Stimulated activated naive CD4-positive, alpha-beta T cell treated with Interleukin-2 at 50 U/mL for 16 hours (primary cell): Measurements from ENCODE around the gene SPECC1.
"Not testable (repeated sequence)": the region's sequence is repeated elsewhere in the genome, so short reads cannot be mapped to it uniquely, and the experiment has no call there.

ENCODE experiments used
- DNase-seq: peaks from one replicate; lab custom pipeline; 2025; lab: John Stamatoyannopoulos, UW

SPECC1 gene

DNA sequence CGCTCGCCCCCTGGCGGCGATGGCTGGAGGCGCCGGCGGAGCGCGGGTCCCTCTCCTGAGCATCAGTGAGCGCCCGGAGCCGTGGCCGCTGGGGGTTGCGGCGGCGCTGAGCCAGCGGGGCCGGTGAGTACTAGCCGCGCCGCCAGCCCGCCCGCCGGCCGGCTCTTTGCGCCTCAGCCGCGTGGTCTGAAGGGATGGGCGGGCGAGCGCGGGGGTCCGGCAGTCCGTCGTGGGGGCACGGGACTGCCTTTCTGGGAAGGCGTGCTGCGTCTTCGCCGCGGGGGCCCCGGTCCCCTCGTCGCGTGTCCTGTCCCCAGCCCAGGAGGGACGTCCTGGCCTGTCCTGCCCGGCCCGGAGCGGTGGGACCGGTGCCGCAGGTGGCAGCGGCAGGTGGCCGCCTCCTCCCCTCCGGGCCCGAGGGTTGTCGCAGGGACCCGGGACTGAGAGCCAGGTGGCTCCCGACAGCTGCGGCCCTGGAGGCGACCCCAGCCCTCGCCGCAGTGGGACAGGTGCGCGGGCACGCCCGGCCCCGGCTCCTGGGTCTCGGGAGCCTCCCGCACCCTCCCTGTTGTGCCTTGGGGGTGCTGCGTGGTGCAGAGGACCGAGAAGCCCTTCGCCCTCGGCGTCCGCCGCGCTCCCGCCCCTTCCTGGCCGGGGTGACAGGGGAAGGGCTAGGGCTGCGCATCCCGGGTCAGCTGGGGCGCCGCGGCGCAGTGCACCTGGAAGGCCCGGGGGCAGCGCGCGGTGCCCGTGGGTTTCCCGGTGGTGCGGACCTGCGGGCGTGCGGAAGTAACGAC lies at the start of gene SPECC1:
Gene SPECC1, plus strand, starts transcription at position 58 of the 797 bp plus-strand sequence. CDS start 87,293 bp downstream, outside the sequence.
- DNase-seq, result peak; percentile 70

DNA sequence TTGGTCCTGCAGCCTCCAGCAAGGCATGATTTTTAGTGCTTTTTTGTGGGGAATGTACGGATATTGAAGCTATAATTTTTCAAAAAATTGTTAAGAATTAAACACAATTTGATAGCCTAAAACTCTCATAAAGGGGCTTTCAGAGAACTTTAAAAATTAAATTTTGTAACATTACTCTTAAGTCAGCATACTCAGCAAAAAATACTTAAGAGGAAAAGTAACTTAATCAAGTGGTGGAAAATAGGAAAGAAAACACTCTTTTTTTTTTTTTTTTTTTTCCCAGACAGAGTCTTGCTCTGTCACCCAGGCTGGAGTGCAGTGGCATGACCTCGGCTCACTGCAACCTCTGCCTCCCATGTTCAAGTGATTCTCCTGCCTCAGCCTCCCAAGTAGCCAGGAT lies 46.2 kb upstream of the SPECC1 start:
- DNase-seq, result not testable (repeated sequence)

DNA sequence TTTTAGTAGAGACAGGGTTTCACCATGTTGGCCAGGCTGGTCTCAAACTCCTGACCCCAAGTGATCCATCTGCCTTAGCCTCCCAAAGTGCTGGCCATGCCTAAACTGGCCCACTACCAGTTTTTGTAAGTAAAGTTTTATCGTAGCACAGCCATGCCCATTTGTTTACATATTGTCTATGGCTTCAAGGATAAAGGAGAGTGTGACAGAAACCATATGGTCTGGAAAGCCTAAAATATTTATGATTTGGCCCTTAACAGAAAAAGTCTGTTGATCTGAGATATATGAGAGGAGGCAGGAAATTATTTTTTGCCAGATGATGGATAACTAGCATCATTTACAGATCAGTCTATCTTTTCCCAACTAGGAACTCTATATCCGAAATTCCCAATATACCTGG lies 36.0 kb upstream of the SPECC1 start:
- DNase-seq, result no peak

- no peak for DNase-seq
Measured at GRCh38 chr17:19975601-19976000, 33.6 kb upstream of the SPECC1 start.

DNA sequence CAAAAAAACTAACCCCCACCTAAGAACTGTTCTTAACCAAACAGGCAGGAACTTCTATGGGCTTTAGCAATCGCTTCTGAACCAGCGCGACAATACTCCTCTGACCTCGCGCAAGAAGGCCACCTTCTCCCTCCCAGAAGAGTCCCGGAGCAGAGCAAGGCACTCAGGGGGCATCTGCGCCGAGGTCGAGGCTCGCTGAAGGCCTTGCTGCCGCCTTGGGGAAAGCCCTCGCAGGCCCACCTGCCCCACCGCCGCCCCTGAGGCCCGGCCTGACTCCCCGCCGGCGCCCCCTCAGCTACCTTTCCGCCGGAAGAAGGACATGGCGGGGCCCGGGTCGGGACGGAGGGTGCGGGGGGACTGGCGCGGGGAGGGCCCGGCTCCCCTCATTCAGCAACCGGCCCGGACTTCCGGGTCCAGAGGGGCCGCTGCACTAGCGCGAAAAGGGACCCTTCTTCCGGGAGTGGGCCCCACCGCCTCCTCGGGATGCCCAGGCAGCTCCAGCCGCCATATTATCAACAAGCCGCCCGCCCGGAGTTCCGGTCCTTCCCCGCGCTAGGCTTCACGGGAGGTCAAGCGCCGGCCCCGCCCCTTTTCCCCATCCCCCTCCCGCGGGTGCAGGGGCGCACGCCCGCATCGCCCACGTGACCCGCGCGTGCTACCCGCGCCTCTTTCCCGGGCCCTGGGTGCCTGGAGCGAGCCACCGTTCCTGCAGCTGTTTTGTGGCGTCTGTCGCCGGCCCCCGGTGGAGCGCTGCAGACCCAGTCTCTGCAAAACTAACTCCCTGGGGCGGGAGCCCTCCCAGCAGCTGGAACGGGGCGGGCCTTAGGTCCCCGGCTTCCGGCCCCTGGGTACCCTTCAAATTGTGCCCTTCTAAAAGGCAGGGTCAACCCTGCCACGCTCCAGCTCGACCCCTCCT lies 31.6 kb upstream of the SPECC1 start, which contains the start of gene AKAP10:
Gene AKAP10, minus strand, starts transcription at position 536 of the 916 bp plus-strand sequence. Its CDS starts 149 bp downstream, at position 387.
- DNase-seq, result peak; percentile 93

- peak; percentile 20 for DNase-seq
Measured at GRCh38 chr17:19978209-19978802, 30.9 kb upstream of the SPECC1 start.

GRCh38 chr17:19978805-19979211 lies 30.4 kb upstream of the SPECC1 start:
- no peak for DNase-seq

DNA sequence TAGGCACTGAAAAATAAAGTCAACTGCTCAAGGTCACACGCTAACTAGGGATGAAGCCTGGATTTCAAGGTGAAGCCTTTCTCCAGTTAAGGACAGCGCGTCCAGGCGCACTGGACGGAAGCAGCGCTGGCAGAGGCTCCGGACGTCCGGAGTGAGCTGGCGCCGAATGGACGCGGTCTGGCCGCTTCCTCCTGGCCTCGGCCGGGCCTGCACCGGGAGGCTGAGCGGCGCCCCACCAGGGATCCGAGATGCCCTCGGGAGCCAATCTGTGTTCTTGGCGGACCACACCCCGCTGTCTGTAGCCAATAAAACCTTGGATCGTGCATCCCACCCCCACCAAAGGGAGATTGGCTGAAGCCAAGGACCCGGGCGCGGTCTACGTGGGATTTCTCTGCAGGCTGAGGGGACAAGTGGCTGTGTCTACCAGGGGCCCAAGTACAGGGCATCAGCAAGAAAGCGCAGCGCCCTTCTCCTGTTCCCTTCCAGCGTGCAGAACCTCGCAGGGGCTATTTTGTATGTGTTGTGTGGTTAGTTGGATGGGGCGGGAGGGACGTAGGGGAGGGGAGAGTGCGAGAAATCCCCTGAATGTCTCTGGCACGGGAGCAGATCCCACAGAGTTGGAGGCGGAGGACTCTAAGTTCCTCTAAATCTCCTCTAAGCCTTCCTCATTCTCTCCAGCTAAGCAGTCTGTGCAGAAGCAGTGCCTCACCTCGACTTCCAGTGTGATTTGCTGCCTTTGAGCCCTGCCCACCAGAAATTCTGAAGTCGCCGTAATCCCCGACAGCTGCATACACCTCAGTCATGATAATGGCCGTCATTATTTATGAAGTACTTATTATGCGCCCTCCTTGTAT lies 29.0 kb upstream of the SPECC1 start:
- no peak for DNase-seq

GRCh38 chr17:19986941-19987861 lies 22.0 kb upstream of the SPECC1 start:
- no peak for DNase-seq

- DNase-seq, result no peak
Measured at GRCh38 chr17:19987897-19988296, 21.3 kb upstream of the SPECC1 start.

DNA sequence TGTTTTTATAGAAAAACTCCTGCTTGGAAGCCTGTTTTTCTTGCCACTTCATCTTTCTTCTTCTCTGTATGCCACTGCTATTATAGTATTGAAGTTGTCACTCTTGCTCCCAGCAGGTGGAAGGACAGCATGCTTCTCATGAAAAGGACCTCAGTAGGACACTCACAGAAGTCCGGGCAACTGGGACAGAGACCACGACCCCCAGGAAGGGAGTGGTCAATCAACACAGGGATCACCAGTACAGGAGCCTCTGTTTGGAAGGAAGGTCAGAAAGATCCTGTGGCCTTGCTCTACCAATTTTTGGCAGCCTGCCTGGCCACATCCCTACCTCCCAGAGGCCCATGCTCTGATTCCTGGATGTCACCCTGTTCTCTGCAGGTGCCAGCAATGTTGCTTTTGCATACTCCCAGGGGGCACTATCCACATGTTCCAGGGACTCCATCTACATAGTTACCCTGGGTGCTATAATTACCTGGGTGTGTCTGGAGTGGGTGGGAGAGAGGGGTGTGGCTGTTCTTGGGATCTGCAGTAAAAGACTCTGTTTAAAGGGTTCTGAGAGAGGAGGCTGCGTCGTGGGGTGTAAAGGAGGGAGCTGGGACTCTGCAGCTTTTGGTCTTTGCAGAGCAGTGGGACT lies 17.8 kb upstream of the SPECC1 start:
- DNase-seq, result no peak

DNA sequence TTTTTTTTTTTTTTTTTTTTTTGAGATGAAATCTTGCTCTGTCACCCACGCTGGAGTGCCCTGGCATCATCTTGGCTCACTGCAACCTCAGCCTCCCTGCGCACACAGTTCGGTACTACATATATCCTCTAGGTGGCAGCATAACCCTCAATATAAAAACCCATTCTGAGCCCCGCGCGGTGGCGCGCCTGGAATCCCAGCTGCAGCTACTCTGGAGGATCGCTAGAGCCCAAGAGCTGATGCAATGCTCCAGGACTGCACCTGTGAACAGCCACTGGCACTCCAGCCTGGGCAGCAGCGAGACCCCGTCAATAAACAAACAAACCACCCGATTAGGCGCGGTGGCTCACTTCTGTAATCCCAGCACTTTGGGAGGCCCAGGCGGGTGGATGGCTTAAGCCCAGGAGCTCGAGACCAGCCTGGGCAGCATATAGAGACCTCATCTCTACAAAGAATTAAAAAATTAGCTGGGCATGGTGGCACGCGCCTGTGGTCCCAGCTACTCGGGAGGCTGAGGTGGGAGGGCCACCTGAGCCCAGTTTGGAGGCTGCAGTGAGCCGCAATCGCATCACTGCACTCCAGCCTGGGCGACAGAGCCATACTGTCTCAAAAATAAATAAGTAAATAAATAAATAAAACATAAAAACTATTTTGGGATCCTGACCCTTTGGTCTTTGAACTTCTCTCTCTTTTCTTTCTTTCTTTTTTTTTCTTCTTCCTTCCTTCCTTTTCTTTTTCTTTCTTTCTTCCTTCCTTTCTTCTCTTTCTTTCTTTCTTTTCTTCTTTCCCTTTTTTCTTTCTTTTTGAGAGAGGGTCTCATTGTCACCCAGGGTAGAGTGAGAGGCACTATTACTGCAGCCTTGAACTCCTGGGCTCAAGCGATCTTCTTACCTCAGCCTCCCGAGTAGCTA lies 16.1 kb upstream of the SPECC1 start:
- DNase-seq, result peak; percentile 59

DNA sequence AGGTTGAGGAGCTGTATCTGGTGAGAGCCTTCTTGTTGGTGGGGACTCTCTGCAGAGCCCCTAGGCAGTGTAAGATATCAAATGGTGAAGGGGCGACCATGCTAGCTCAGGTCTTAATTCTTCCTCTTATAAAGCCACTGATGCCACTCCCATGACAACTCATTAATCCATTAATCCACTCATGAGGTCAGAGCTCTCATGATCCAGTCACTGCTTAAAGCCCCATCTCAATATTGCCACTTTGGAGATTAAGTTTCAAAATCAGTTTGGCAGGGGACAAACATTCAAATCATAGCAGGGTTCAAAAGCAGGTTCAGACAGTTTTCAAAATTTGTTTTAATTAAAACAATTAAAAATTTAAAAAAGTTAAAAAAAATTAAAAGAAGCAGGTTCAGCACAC lies 13.1 kb upstream of the SPECC1 start:
- no peak for DNase-seq

DNA sequence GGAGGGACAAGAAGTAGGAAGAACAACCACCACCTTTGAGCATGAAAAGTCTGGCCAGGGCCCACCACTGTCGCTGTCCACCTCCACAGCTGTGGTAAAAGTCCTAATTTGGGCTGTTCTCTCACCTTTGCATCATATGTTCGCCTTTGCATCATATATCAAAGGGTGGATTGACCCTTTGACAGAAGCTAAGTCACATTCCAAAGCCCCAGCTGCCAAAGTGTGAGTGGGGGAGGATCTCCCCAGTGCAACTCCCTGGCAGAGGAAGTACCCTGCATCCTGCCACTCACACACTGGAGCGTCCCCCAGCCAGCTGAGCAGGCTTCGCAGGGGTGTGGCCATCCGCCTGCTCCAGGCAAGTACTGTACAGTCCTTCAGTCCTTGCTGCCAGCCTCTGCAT lies 12.7 kb upstream of the SPECC1 start:
- no peak for DNase-seq

DNA sequence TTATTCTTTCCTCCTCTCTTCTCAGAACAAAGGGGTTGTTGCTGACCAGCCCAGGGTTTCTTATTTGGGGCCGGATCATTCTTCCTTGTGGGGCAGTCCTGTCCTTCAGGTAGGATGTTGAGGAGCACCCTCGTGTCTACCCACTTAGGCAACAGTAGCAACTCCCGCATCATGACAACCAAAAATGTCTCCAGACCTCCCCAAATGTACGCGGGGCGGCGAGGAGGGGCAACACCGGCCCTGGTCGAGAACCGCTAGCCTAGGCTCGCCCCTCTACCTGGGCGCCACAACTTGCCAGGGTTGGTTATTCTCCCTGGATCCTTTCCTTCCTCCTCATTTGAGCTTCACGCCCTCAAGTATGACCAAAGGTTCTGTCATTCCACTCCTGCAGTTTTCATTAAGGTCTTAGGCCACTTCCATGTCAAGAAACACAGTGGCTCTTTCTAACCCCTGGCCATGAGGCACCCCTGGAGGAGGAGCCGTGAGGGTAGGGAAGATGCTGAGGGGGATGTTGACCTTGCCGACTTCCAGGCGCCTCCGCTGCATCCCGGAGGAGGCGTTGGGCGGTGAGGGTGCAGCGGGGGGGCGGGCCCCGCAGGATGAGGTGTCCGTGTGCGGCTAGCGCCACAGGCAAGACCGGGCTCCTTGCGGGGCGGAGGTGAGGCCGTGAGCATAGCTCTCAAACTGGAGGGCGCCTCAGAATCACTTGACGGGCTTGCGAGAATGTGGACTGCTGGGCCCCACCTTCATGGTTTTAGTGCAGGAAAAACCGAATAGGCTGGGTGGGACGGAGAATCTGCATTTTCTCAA lies 712 bp upstream of the SPECC1 start:
- DNase-seq, result no peak

- no peak for DNase-seq
Measured at GRCh38 chr17:20009052-20009301, 182 bp upstream of the SPECC1 start.

DNA sequence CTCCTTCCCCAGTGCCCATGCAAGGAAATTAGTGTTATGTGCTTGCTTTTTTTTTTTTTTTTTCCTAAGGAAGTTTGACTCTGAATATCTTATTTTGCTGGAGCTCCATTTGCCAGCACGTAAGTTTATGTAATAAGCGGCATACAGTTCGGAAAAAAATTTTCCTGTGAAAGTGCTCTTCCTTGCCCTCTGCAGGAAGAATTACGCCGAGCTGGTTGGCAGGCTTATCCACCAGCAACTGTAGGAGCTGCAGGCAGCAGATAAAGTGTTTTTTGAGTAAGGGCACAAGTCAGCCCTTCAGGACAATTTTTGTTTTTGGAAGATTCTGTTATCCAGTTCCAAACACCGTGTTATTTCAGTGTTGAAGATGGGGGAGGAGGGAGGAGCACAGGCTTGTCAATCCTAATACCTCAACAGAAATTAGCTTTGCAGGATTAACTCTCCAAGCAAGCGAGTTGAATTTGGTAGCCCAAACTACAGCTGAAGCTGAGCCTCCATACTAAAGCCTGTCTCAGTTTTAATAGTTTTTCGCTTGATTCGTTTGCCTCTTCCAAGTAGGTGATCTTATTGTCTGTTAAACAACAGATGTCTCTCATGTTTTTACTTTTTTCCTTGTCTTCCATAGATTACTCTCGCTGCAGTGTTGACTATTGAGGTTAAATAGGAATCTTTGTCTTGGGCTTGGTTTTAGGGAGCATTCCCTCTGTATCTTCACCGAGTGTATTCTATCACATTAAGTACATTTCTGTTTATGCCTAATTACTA lies 1.1 kb downstream of the SPECC1 start:
- DNase-seq, result no peak
